ENCODE measurements around the gene CAMK1D.

DNA sequence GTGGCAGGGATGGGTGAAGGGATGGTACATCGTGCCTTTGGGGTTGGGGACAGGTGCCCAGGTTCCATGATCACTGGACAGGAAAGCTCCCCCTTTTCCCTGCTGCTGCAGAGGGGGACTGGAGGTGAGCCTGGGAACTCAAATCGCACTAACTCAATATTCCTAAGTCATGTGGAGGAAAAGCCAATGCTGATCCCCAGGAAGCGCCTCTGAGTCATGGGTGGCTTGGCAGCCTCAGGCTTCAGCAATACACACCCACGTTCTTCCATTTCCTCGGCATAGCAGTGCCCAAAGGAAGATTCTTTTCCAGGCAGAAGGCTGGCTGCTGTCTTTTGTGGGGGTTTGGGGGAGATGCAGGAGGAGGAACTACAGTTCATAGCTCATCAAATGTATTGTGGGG is 486.4 kb downstream of the CAMK1D start:
- TF ChIP-seq, protein P1, sequence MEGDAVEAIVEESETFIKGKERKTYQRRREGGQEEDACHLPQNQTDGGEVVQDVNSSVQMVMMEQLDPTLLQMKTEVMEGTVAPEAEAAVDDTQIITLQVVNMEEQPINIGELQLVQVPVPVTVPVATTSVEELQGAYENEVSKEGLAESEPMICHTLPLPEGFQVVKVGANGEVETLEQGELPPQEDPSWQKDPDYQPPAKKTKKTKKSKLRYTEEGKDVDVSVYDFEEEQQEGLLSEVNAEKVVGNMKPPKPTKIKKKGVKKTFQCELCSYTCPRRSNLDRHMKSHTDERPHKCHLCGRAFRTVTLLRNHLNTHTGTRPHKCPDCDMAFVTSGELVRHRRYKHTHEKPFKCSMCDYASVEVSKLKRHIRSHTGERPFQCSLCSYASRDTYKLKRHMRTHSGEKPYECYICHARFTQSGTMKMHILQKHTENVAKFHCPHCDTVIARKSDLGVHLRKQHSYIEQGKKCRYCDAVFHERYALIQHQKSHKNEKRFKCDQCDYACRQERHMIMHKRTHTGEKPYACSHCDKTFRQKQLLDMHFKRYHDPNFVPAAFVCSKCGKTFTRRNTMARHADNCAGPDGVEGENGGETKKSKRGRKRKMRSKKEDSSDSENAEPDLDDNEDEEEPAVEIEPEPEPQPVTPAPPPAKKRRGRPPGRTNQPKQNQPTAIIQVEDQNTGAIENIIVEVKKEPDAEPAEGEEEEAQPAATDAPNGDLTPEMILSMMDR (IDR thresholded peaks at IDR 0.05; ENCODE audit: low read depth, low read length, poor library complexity, severe bottlenecking), result no peak
- TF ChIP-seq EZH2phosphoT487 (IDR thresholded peaks at IDR 0.05; ENCODE audit: borderline replicate concordance, low read length), result no peak

Data from DOHH2 (cell line).